ENCODE measurements around the gene FITM2. TPM values are rescaled to one million over a fixed set of nuclear protein-coding genes. Genes with fewer than 3 reads are reported as not detected.

The FITM2 gene
- total and polyA plus RNA-seq, 7 experiments from 2014 or later: 1.7 to 7.9 (median 3.8) TPM

Other genes starting within 250 kb of the FITM2 start
- gene JPH2, start 124.0 kb downstream of the FITM2 start, total RNA-seq: under 1 TPM in 2 of 5 experiments, not detected in 3; 0.07 to 0.17 TPM
- gene JPH2, start 124.0 kb downstream of the FITM2 start, polyA plus RNA-seq: not detected
- 100 to 1,000 TPM in 1 of 5 experiments, 10 to 100 TPM in 4; 25.0 to 115 (median 43.0) TPM for gene OSER1, start 100.4 kb downstream of the FITM2 start, total RNA-seq
- gene OSER1, start 100.4 kb downstream of the FITM2 start, polyA plus RNA-seq: 10 to 100 TPM; 36.2 to 62.0 TPM
- not detected for gene GDAP1L1, start 63.9 kb downstream of the FITM2 start, total RNA-seq
- not detected for gene GDAP1L1, start 63.9 kb downstream of the FITM2 start, polyA plus RNA-seq
- not detected for gene R3HDML, start 25.8 kb upstream of the FITM2 start, total RNA-seq
- gene R3HDML, start 25.8 kb upstream of the FITM2 start, polyA plus RNA-seq: not detected
- not detected for gene HNF4A, start 44.5 kb upstream of the FITM2 start, total RNA-seq
- not detected for gene HNF4A, start 44.5 kb upstream of the FITM2 start, polyA plus RNA-seq
- 10 to 100 TPM; 12.0 to 20.7 (median 17.0) TPM for gene TTPAL, start 164.7 kb upstream of the FITM2 start, total RNA-seq
- 10 to 100 TPM in 1 of 2 donors, 1 to 10 TPM in 1; 8.8 to 14.2 TPM for gene TTPAL, start 164.7 kb upstream of the FITM2 start, polyA plus RNA-seq
- 10 to 100 TPM; 59.7 to 85.3 (median 78.9) TPM for gene SERINC3, start 210.9 kb upstream of the FITM2 start, total RNA-seq
- 100 to 1,000 TPM; 188 to 199 TPM for gene SERINC3, start 210.9 kb upstream of the FITM2 start, polyA plus RNA-seq

Measured in naive thymus-derived CD4-positive, alpha-beta T cell (primary cell).